HG03432 (cell line): ENCODE data around the gene ZBTB7C.

Source experiments
- ATAC-seq: cut with Tn5 transposase; IDR thresholded peaks from one replicate; pipeline ENCODE4 v1.9.1; 2021; ENCODE audit warnings: mild to moderate bottlenecking, moderate library complexity; ENCODE audit not compliant: unreplicated experiment

ZBTB7C gene

GRCh38 chr18:48029296-48029986 is 379.7 kb downstream of the ZBTB7C start:
- ATAC-seq, result no peak

GRCh38 chr18:48028696-48029095 is 380.5 kb downstream of the ZBTB7C start:
- ATAC-seq, result no peak

GRCh38 chr18:48028081-48028480 is 381.1 kb downstream of the ZBTB7C start:
- no peak for ATAC-seq

- ATAC-seq, result no peak
These were observed 381.7 kb downstream of the ZBTB7C start for GRCh38 chr18:48027401-48027963.

- ATAC-seq, result no peak
These were observed 383.0 kb downstream of the ZBTB7C start for GRCh38 chr18:48026216-48026615.

GRCh38 chr18:48024881-48025660 is 384.1 kb downstream of the ZBTB7C start:
- no peak for ATAC-seq

- ATAC-seq, result no peak
These were observed 385.1 kb downstream of the ZBTB7C start for GRCh38 chr18:48024009-48024512.

GRCh38 chr18:48023334-48024008 is 385.7 kb downstream of the ZBTB7C start:
- ATAC-seq, result no peak

GRCh38 chr18:48022531-48023329 is 386.5 kb downstream of the ZBTB7C start:
- ATAC-seq, result no peak

- no peak for ATAC-seq
These were observed 387.2 kb downstream of the ZBTB7C start for GRCh38 chr18:48022021-48022420.

GRCh38 chr18:48021273-48021914 is 387.8 kb downstream of the ZBTB7C start:
- ATAC-seq, result no peak

- no peak for ATAC-seq
These were observed 388.6 kb downstream of the ZBTB7C start for GRCh38 chr18:48020337-48021250.

GRCh38 chr18:48019557-48020325 is 389.4 kb downstream of the ZBTB7C start:
- no peak for ATAC-seq

- ATAC-seq, result no peak
These were observed 390.3 kb downstream of the ZBTB7C start for GRCh38 chr18:48018851-48019250.

GRCh38 chr18:48017635-48018034 is 391.5 kb downstream of the ZBTB7C start:
- no peak for ATAC-seq

GRCh38 chr18:48013162-48013561 is 396.0 kb downstream of the ZBTB7C start:
- ATAC-seq, result no peak

- ATAC-seq, result no peak
These were observed 397.2 kb downstream of the ZBTB7C start for GRCh38 chr18:48011926-48012465.

- no peak for ATAC-seq
These were observed 398.9 kb downstream of the ZBTB7C start for GRCh38 chr18:48010264-48010663.
